Measurements from ENCODE around the gene MYBBP1A.

The MYBBP1A gene

GRCh38 chr17:4519361-4519788 lies 35.8 kb downstream of the MYBBP1A start:
- DNase-seq (ENCODE audit: low spot score) = no peak

DNA sequence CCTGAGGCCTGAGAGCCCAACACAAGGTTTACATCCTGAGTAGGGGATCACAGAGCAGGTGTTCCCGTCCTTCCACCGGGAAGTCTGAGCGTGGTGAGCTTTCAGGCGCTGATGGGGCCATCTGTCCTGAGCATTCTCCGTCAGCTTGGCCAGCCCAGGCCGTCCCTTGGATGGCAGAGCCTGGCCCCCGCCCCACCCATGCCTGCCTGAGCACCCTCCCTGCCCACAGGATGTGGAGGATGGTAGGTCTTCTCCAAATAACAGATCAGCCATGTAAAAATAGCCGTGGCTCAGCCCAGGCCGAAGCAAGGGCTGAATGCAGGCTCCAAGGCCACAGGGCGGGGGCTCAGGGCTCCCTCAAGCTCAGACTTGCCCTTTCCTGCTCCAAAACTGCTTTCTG lies 36.3 kb downstream of the MYBBP1A start:
- no peak for DNase-seq (ENCODE audit: low spot score)

GRCh38 chr17:4516735-4517134 lies 38.4 kb downstream of the MYBBP1A start:
- DNase-seq (ENCODE audit: low spot score) = no peak

GRCh38 chr17:4515501-4515900 lies 39.7 kb downstream of the MYBBP1A start:
- no peak for DNase-seq (ENCODE audit: low spot score)

DNA sequence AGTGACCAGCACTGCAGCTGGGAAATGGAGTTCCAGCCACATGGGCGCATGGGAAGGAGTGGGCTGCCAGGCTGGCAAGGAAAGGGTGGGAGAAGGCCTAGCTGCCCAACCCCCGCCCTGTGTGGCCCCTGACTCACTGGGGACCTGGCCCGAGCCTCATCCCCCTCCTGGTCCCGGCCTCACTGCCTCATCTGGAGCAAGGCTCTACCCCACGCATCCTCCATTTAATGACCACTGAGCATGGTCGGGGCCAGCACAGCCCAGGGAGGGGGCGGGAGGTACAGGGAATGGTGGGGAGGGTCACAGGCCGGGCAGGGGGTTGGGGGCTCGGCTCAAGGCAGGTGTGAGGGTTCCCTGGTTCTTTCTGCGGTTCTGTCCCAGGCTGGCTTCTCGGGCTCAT lies 40.4 kb downstream of the MYBBP1A start:
- DNase-seq (ENCODE audit: low spot score) = no peak

DNA sequence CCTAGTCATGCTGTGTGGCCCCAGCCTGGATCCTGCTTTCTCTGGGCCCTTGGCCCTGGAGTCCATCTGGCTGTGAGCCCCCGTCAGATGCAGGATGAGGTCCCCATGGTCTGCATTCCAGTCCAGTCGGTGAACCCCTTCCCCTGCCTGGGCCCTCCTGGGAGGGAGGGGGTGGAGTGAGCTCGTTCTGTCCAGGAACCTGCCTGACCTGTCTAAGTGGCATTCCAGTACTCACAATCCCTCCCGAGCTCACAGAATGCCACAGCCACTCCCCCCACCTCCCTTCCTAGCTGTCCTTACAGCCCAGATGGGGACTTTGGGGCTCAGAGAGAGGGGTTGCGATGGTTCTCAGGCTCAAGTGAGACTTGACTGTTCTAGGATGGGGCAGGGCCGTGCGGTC lies 41.0 kb downstream of the MYBBP1A start:
- DNase-seq (ENCODE audit: low spot score) = no peak

GRCh38 chr17:4513113-4514032 lies 41.8 kb downstream of the MYBBP1A start:
- no peak for DNase-seq (ENCODE audit: low spot score)

DNA sequence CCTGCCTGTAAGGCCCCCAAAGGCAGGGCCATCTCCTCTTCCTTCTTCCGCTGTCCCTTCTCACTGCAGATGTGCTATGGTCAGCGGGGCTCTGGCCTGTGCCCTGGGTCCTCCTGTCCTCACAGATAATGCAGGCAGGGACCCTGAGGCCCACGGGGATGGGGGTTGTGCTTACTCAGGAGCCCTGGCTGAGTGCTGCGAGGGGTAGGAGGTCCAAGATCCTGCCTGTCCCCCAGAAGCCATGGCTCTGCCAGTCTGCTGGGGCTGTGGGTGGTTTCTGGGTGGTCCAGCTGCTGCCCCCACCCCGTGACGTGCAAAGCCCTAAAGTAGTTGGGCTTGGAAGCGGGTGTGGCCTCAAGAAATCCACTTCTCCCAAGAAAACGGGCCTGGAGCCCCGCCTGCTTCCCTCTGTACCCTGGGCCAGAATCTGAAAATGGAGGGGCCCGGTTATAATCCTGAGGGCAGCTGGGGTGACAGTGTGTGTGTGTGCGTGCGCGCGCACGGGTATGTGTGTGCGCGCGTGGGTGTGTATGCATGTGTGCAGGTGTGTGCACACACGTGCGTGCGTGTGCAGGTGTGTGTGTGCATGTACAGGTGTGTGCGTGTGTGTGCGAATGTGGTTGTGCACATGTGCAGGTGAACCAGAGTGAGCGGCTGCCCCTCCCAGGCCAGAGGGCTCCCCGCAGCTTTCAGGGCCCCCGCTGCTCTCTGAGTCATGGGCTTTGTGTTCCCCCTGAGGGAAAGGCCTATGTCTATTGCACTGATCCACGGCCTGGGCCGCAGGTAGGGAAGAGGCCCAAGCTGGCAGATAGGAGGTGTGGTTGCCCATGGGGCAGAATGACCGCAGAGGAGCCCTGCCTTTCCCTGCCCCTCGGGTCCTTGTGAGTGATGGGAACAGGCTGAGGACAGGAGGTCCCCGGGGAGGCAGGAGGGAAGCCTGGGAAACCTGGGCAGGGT lies 42.8 kb downstream of the MYBBP1A start:
- no peak for DNase-seq (ENCODE audit: low spot score)

DNA sequence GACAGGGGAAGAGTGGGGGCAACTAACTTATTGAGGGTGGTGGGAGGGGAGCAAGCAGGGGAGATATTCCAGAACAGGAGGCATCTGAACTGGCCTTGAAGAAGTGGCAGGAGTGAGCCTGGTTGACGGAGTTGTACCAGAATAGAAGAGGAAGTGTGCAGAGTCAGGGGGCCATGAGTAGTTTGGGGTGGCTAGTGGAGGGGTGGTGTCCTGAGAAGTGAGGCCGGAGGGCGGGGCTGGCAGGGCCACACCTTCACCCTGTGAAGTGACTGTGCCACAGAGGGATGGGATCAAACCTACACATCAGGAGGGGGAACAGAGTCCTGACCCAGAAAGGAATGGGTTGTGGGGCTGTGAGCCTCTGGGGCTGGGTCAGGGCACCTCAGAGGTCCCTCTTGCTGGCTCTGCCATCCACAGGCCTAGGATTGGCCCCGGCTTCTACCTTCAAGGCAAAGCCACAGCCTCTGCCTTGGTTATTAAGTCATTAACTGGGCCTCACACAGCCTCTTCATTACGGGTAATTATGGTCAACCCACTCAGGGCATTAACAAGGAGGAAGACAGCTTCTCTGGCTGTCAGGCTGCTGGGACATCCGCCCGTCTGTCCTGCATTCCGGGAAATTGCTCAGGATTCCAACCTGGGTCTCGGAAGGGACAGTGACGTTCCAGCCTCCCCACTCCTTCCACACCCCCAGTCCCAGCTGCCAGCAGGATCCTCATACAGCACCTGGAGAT lies 43.8 kb downstream of the MYBBP1A start:
- DNase-seq (ENCODE audit: low spot score) = no peak

- DNase-seq (ENCODE audit: low spot score) = no peak
These were observed 44.6 kb downstream of the MYBBP1A start for GRCh38 chr17:4510618-4510941.

DNA sequence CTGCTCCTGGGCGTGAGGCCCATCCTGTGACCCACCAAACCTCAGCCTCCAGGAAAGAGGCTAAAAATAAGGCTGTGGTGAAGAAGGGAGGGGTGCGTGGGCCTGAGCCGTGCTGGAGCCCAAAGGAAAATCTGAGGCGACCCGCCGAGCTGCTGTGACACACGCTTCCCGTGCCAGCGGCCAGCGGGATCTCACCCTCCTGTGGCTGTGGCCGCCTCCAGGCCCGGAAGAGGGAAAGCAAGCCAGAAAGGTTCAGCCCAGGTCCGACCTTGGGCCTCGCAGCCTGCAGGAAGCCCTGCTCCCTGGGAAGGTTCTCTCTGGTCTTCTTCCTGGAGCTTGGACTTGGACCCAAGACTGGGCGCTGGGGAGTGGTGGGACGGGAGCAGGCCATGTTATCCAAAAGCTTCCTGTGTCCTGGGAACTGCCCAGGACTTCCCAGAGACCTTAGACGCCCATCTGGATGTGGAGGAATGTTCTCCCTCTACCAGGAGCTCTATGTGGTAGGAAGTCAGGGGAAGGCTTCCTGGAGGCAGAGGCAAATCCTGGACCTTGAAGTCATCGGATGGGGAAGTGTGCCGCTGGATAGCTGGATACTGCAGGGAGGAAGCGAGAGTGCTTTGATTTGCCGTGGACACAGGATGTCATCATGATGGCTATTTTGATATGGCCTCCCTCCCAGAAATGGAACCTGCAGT lies 45.1 kb downstream of the MYBBP1A start:
- no peak for DNase-seq (ENCODE audit: low spot score)

- peak; percentile 35 for DNase-seq (ENCODE audit: low spot score)
These were observed 45.8 kb downstream of the MYBBP1A start for GRCh38 chr17:4509401-4509800.

DNA sequence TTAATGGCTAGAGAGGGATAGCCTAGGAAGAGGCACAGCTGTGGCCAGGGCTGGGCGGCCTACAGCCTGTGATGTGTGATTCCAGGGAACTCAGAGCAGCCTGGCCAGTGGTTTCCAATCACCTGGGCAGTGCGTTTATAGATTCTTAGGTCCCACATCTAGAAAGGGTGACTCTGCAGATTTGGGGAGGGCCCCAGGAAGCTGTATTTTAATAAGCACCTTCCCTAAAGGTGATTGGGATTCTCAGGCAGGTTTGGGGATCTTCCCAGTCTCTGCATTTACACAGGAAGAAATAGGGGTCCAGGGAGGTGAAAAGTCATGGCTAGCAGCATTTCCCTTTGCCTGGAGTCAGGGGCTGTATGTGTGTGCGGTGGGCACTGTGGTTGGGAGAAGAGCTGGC lies 47.0 kb downstream of the MYBBP1A start:
- no peak for DNase-seq (ENCODE audit: low spot score)

GRCh38 chr17:4507361-4508111 lies 47.6 kb downstream of the MYBBP1A start:
- no peak for DNase-seq (ENCODE audit: low spot score)

- DNase-seq (ENCODE audit: low spot score) = no peak
These were observed 48.3 kb downstream of the MYBBP1A start for GRCh38 chr17:4506892-4507291.

GRCh38 chr17:4506175-4506813 lies 48.9 kb downstream of the MYBBP1A start:
- no peak for DNase-seq (ENCODE audit: low spot score)

DNA sequence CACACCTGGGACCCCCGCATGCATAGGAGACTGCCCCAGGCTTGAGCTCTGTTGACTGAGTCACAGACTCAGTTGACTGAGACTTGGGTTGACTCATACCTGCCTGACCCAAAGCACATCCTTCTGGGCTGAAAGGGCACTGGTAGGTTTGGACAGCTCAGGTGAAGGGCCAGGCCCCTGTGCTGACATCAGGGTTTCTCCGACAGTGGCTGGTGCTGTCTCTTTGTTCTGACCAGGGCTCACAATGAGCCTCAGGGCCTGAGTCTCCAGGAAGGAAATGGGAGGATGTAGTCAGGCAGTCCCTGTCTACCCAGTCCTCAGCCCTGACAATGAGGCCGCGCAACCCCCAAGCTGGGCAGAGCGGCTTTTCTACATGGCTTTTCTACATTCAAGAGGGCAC lies 50.0 kb downstream of the MYBBP1A start:
- no peak for DNase-seq (ENCODE audit: low spot score)

DNA sequence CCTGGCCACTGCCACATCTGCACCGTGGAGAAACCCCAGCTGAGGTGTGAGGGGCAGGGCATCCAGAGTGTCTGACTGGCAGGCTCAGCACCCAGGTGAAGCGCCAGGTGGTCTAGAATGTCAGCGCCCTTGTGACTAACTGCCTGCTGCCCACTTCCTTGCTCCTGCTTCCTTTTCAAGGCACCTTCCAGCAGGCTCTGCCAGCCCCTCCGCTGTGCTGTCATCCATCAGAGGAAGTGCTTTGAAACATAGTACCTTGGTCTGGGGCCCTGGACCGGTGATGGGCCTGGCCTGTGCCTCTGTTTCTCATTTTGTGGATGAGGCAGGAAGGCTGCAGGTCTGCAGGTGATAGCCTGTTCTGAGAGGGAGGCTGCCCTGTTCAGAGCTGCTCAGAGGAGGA lies 51.0 kb downstream of the MYBBP1A start:
- DNase-seq (ENCODE audit: low spot score) = no peak

GRCh38 chr17:4503283-4504025 lies 51.7 kb downstream of the MYBBP1A start:
- DNase-seq (ENCODE audit: low spot score) = no peak

Measured in activated CD4-positive, alpha-beta T cell treated with anti-CD3 and anti-CD28 coated beads, Interleukin-2, Interleukin-4, amounts not matched to agents 100 ng/mL and 50 ng/mL, durations not matched to agents 16 hours and 8 hours (primary cell).